ENCODE data around the gene GNAI3.

GNAI3 gene

GRCh38 chr1:109589679-109590078 is 41.3 kb downstream of the GNAI3 start:
- Histone ChIP-seq H3K27me3 (replicated peaks; ENCODE audit: control insufficient read depth, insufficient read depth, low read length, poor library complexity, severe bottlenecking) (no peaks in the 10 kb centered on the region), H3K4me3 (ENCODE audit: insufficient read depth, low read depth, low read length, poor library complexity, severe bottlenecking) (no peak overlapping the region), H3K36me3 (ENCODE audit: control insufficient read depth, insufficient read depth, low read length) (peaks cover 50% of the 10 kb centered on the region), H3K9me3 (ENCODE audit: control insufficient read depth, low read length) (no peaks in the 10 kb centered on the region), H3K27ac (ENCODE audit: insufficient read depth, low read length, poor library complexity, severe bottlenecking) (no peak overlapping the region), H3K4me1 (ENCODE audit: control insufficient read depth, insufficient read depth, low read length, poor library complexity, severe bottlenecking) (no peaks in the 10 kb centered on the region)
- DNase-seq = no peak

- H3K27me3 ChIP-seq (replicated peaks; ENCODE audit: control insufficient read depth, insufficient read depth, low read length, poor library complexity, severe bottlenecking) = no peaks in the 10 kb centered on the region
- no peaks in the 10 kb centered on the region for H3K4me1 ChIP-seq (ENCODE audit: control insufficient read depth, insufficient read depth, low read length, poor library complexity, severe bottlenecking)
- no peaks in the 10 kb centered on the region for H3K9me3 ChIP-seq (ENCODE audit: control insufficient read depth, low read length)
- no peak overlapping the region for H3K4me3 ChIP-seq (ENCODE audit: insufficient read depth, low read depth, low read length, poor library complexity, severe bottlenecking)
- DNase-seq = no peak
- peaks cover 30% of the 10 kb centered on the region for H3K36me3 ChIP-seq (ENCODE audit: control insufficient read depth, insufficient read depth, low read length)
- no peak overlapping the region for H3K27ac ChIP-seq (ENCODE audit: insufficient read depth, low read length, poor library complexity, severe bottlenecking)
Measured at GRCh38 chr1:109592916-109593315, 44.5 kb downstream of the GNAI3 start.

GRCh38 chr1:109595531-109595930 is 47.1 kb downstream of the GNAI3 start:
- H3K9me3 ChIP-seq (ENCODE audit: control insufficient read depth, low read length) = no peaks in the 10 kb centered on the region
- H3K36me3 ChIP-seq (ENCODE audit: control insufficient read depth, insufficient read depth, low read length) = peaks cover 25% of the 10 kb centered on the region
- H3K27me3 ChIP-seq (replicated peaks; ENCODE audit: control insufficient read depth, insufficient read depth, low read length, poor library complexity, severe bottlenecking) = no peaks in the 10 kb centered on the region
- no peaks in the 10 kb centered on the region for H3K4me1 ChIP-seq (ENCODE audit: control insufficient read depth, insufficient read depth, low read length, poor library complexity, severe bottlenecking)
- H3K4me3 ChIP-seq (ENCODE audit: insufficient read depth, low read depth, low read length, poor library complexity, severe bottlenecking) = no peak overlapping the region
- no peak overlapping the region for H3K27ac ChIP-seq (ENCODE audit: insufficient read depth, low read length, poor library complexity, severe bottlenecking)
- no peak for DNase-seq

GRCh38 chr1:109598156-109598555 is 49.7 kb downstream of the GNAI3 start:
- Histone ChIP-seq H3K9me3 (ENCODE audit: control insufficient read depth, low read length) (no peaks in the 10 kb centered on the region), H3K4me3 (ENCODE audit: insufficient read depth, low read depth, low read length, poor library complexity, severe bottlenecking) (no peak overlapping the region), H3K27ac (ENCODE audit: insufficient read depth, low read length, poor library complexity, severe bottlenecking) (no peak overlapping the region), H3K36me3 (ENCODE audit: control insufficient read depth, insufficient read depth, low read length) (peaks cover 11% of the 10 kb centered on the region), H3K4me1 (ENCODE audit: control insufficient read depth, insufficient read depth, low read length, poor library complexity, severe bottlenecking) (peaks cover 1% of the 10 kb centered on the region), H3K27me3 (replicated peaks; ENCODE audit: control insufficient read depth, insufficient read depth, low read length, poor library complexity, severe bottlenecking) (no peaks in the 10 kb centered on the region)
- no peak for DNase-seq

- no peak overlapping the region for H3K27ac ChIP-seq (ENCODE audit: insufficient read depth, low read length, poor library complexity, severe bottlenecking)
- H3K4me3 ChIP-seq (ENCODE audit: insufficient read depth, low read depth, low read length, poor library complexity, severe bottlenecking) = no peak overlapping the region
- peaks cover 11% of the 10 kb centered on the region for H3K36me3 ChIP-seq (ENCODE audit: control insufficient read depth, insufficient read depth, low read length)
- no peaks in the 10 kb centered on the region for H3K9me3 ChIP-seq (ENCODE audit: control insufficient read depth, low read length)
- no peaks in the 10 kb centered on the region for H3K27me3 ChIP-seq (replicated peaks; ENCODE audit: control insufficient read depth, insufficient read depth, low read length, poor library complexity, severe bottlenecking)
- H3K4me1 ChIP-seq (ENCODE audit: control insufficient read depth, insufficient read depth, low read length, poor library complexity, severe bottlenecking) = peaks cover 6% of the 10 kb centered on the region
- no peak for DNase-seq
Measured at GRCh38 chr1:109598655-109599054, 50.2 kb downstream of the GNAI3 start.

GRCh38 chr1:109603229-109603628 is 54.8 kb downstream of the GNAI3 start:
- no peak for DNase-seq
- Histone ChIP-seq H3K36me3 (ENCODE audit: control insufficient read depth, insufficient read depth, low read length) (no peaks in the 10 kb centered on the region), H3K9me3 (ENCODE audit: control insufficient read depth, low read length) (no peaks in the 10 kb centered on the region), H3K27ac (ENCODE audit: insufficient read depth, low read length, poor library complexity, severe bottlenecking) (no peak overlapping the region), H3K4me1 (ENCODE audit: control insufficient read depth, insufficient read depth, low read length, poor library complexity, severe bottlenecking) (peaks cover 8% of the 10 kb centered on the region), H3K27me3 (replicated peaks; ENCODE audit: control insufficient read depth, insufficient read depth, low read length, poor library complexity, severe bottlenecking) (no peaks in the 10 kb centered on the region), H3K4me3 (ENCODE audit: insufficient read depth, low read depth, low read length, poor library complexity, severe bottlenecking) (no peak overlapping the region)

GRCh38 chr1:109605381-109605780 is 57.0 kb downstream of the GNAI3 start:
- DNase-seq = no peak
- no peaks in the 10 kb centered on the region for H3K9me3 ChIP-seq (ENCODE audit: control insufficient read depth, low read length)
- no peaks in the 10 kb centered on the region for H3K36me3 ChIP-seq (ENCODE audit: control insufficient read depth, insufficient read depth, low read length)
- H3K27ac ChIP-seq (ENCODE audit: insufficient read depth, low read length, poor library complexity, severe bottlenecking) = no peak overlapping the region
- no peak overlapping the region for H3K4me3 ChIP-seq (ENCODE audit: insufficient read depth, low read depth, low read length, poor library complexity, severe bottlenecking)
- H3K4me1 ChIP-seq (ENCODE audit: control insufficient read depth, insufficient read depth, low read length, poor library complexity, severe bottlenecking) = peaks cover 8% of the 10 kb centered on the region
- H3K27me3 ChIP-seq (replicated peaks; ENCODE audit: control insufficient read depth, insufficient read depth, low read length, poor library complexity, severe bottlenecking) = no peaks in the 10 kb centered on the region

- Histone ChIP-seq H3K4me1 (ENCODE audit: control insufficient read depth, insufficient read depth, low read length, poor library complexity, severe bottlenecking) (no peaks in the 10 kb centered on the region), H3K27me3 (replicated peaks; ENCODE audit: control insufficient read depth, insufficient read depth, low read length, poor library complexity, severe bottlenecking) (no peaks in the 10 kb centered on the region), H3K9me3 (ENCODE audit: control insufficient read depth, low read length) (no peaks in the 10 kb centered on the region), H3K27ac (ENCODE audit: insufficient read depth, low read length, poor library complexity, severe bottlenecking) (no peak overlapping the region), H3K36me3 (ENCODE audit: control insufficient read depth, insufficient read depth, low read length) (no peaks in the 10 kb centered on the region), H3K4me3 (ENCODE audit: insufficient read depth, low read depth, low read length, poor library complexity, severe bottlenecking) (no peak overlapping the region)
- no peak for DNase-seq
Measured at GRCh38 chr1:109609881-109610280, 61.5 kb downstream of the GNAI3 start.

- no peak overlapping the region for H3K4me3 ChIP-seq (ENCODE audit: insufficient read depth, low read depth, low read length, poor library complexity, severe bottlenecking)
- no peak for DNase-seq
- peaks cover 2% of the 10 kb centered on the region for H3K4me1 ChIP-seq (ENCODE audit: control insufficient read depth, insufficient read depth, low read length, poor library complexity, severe bottlenecking)
- no peak overlapping the region for H3K27ac ChIP-seq (ENCODE audit: insufficient read depth, low read length, poor library complexity, severe bottlenecking)
- no peaks in the 10 kb centered on the region for H3K36me3 ChIP-seq (ENCODE audit: control insufficient read depth, insufficient read depth, low read length)
- H3K27me3 ChIP-seq (replicated peaks; ENCODE audit: control insufficient read depth, insufficient read depth, low read length, poor library complexity, severe bottlenecking) = no peaks in the 10 kb centered on the region
- H3K9me3 ChIP-seq (ENCODE audit: control insufficient read depth, low read length) = no peaks in the 10 kb centered on the region
Measured at GRCh38 chr1:109610609-109611307, 62.3 kb downstream of the GNAI3 start.

GRCh38 chr1:109611308-109611990 is 63.0 kb downstream of the GNAI3 start:
- H3K4me3 ChIP-seq (ENCODE audit: insufficient read depth, low read depth, low read length, poor library complexity, severe bottlenecking) = no peak overlapping the region
- no peaks in the 10 kb centered on the region for H3K9me3 ChIP-seq (ENCODE audit: control insufficient read depth, low read length)
- no peak for DNase-seq
- no peaks in the 10 kb centered on the region for H3K36me3 ChIP-seq (ENCODE audit: control insufficient read depth, insufficient read depth, low read length)
- H3K4me1 ChIP-seq (ENCODE audit: control insufficient read depth, insufficient read depth, low read length, poor library complexity, severe bottlenecking) = peaks cover 9% of the 10 kb centered on the region
- H3K27ac ChIP-seq (ENCODE audit: insufficient read depth, low read length, poor library complexity, severe bottlenecking) = no peak overlapping the region
- no peaks in the 10 kb centered on the region for H3K27me3 ChIP-seq (replicated peaks; ENCODE audit: control insufficient read depth, insufficient read depth, low read length, poor library complexity, severe bottlenecking)
